NCI-H2227 (cell line): ENCODE results near the gene SPINK5.

Experiments
- DNase-seq: peaks from one replicate; lab custom pipeline; 2025; ENCODE audit not compliant: unreplicated experiment; lab: John Stamatoyannopoulos, UW

The SPINK5 gene

DNA sequence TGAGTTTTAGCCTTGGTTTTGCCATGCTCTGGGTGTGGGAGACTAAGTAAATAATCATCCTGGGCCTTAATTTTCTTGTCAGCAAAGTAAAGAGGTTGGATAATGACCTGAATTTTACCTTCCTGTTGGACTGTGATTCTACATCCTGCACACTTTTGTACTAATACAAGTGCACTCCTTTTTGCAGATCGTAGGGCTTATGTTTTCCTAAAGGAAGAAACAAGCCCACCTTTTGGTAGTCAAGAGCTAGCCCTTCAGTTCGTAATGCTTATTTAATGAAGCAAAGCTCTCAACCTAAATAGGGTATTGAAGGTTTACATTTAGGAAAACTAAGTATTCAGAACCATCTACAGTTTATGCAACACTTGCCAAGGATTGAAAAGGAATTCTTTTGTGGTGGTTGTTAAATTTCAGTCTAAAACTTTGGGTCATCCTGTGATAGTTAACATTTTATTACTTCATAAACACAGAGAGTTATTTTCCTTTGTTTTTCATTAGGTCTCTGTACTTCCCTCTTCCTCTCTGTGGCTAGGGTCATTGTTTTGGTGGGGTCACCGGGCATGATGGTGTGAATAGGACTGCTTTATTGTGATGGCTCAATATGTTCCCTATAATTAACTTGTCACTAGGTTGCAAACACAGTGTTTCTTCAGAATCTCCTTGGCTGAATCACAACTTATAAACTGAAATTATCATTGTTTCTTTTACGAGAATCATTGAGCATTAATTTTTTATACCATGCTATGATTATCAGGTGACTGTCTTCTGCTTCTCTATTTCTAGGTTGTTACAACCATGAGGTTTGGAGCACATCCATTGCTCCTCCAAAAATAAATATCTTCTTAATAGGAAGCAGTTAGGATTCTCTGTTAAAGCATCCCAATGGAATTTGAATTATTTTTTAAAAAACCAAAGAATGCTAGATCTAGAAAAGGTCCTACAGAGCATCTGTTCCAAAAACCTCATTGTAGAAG is 28.5 kb downstream of the SPINK5 start:
- DNase-seq, result peak; percentile 17

DNA sequence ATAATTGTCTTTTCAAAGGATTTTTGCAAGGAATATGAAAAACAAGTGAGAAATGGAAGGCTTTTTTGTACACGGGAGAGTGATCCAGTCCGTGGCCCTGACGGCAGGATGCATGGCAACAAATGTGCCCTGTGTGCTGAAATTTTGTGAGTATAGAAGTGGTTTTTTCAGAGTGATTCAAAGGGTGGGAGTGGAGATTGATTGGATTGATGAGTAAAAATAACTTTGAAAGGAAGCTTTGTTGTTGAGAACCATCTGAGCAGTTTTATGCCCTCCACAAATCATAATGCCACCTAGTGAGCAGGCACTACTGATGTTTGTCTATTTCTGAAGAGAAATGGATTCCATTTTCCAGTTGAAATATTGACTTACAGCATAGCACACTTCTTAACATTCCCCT is 30.6 kb downstream of the SPINK5 start:
- DNase-seq, result no peak

DNA sequence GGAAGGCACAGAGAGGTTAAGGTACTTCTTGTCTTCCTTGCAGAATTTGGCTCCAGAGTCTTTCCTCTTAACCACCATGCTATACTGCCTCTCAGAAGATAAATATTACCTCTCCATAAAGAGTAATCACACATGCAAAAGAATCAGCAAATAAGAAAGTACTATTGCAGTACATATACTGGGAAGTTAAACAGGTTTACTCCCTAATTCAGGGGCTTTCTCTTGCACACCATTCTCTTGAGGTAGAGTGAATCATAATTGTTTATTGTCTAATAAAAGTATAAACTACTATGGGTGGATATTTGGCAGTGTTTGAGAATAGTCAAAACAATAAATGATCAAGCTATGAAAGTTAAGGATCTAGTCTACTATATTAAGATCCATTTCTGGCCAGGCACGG is 40.4 kb downstream of the SPINK5 start:
- no peak for DNase-seq

DNA sequence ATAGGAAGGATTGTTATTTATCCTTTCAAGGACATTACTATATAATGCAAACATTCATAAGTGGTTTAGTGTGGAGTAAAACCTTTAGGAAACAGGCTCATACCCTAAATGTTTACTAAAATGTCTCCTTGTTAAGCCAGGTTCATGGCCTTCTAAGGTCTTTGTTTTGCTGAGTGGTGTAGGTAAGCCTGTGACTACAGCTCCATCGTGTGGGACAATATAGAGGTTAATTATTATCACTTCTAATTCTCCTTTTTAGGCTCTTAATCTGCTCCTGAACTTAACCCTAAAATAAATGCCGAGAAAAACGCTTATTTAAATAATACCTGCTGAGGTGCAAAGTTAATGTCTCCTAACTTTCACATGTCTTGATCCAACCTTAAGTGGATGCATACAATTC is 43.8 kb downstream of the SPINK5 start:
- DNase-seq, result no peak

DNA sequence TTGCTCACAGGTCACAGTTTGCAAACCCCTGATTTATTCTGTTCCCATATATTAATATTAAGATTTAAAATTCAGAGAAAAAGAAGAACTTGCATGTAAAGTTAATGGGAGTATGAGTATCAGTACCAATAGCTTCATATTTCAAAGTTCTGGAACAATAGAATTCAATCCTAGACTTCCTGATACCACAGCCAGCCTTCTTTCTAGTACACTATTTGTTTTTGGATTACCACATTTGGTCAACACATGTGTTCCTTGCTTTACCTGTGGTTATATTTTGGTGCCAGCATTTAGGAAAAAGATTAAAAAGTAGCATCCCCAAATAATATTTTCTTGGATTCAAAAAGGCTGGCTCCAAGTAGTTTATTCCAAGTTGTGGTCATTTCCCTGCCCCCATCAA is 49.5 kb downstream of the SPINK5 start:
- DNase-seq, result no peak

DNA sequence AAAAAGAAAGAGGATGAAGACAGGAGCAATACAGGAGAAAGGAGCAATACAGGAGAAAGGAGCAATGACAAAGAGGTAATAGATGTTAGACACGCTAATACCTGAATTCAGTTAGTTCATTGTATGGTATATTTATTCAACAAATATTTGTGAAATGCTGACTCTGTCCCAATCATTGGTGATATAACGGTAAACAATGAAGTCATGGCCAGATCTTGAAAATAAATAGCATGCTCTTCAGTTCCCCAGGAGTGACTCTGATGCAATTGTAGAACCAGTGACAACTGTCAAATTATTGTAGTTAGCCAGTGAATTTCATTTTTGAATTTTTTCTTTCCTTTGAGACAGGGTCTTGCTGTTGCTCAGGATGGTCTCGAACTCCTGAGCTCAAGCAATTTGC is 56.5 kb downstream of the SPINK5 start:
- DNase-seq, result no peak

DNA sequence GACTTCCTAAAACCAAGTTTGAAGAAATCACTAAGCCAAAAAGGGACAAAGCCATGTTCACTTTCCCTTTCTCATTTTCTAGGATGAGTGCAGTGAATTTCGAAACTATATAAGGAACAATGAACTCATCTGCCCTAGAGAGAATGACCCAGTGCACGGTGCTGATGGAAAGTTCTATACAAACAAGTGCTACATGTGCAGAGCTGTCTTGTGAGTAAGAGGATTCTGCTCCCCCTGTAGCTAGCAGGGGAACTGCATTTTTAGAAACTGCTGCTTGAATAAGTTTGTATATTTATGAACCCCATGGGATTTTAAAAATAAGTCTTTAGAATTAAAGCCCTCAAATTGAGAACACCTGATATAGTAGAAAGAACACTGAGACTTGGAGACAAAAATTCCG is 61.9 kb downstream of the SPINK5 start:
- DNase-seq, result no peak

DNA sequence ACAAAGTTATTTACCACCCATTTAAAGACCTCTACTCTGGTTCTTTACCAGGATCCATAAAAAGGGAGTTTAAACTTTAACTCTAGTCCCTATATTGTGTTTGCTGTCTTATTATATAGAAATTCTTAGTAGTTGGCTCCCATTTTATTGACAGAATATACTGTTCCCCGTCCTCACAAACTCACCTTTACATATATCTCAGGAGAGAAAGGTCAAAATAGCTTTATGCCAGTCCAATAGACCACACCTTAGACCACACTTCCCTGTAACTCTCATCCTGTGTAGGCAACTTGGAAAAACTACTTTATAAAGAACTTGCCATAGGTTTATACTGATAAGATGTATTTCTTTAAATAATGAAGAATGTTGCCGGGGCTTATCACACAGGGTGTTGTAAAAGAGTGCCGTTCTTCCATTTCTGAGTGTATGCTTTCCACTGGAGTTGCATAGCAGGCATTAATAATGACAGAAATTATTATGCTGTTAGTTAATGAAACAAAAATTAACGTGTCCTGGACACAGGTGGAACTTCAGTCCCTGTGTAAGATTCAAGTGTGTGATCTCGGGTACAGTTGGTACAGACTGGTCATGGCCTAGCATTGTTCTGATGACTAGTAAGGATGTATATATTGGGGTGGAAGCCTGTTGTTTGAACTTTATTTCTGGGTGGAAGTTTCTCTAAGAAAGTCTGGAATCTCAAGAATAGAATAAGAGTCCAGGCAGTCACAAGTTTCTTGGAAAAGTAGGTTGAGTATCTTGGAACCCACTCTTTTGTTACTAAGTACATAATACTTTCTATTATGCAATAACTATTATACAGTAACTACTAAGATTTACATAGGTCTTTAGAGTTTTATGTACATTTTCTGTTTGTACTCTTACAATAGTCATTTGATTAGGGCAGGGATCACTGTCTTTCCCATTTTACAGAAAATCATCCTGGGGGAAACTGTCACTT is 71.6 kb downstream of the SPINK5 start:
- DNase-seq, result no peak

DNA sequence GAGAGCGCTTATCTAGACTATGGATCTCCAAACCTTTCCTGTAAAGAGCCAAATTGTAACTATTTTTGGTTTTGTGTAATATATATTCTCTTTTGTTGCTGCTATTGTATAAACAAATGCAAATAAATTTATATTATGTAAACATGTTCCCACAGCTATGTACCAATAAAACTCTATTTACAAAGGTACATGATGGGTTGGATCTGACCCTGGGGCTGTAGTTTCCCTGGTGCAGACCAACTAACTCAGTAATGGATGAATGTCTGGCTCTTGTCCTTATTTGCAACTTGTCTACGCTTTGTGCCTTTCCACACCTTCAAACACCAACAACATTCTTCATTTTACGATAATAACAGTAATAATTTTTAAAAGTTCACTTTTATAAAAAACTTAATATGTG is 77.1 kb downstream of the SPINK5 start:
- no peak for DNase-seq

DNA sequence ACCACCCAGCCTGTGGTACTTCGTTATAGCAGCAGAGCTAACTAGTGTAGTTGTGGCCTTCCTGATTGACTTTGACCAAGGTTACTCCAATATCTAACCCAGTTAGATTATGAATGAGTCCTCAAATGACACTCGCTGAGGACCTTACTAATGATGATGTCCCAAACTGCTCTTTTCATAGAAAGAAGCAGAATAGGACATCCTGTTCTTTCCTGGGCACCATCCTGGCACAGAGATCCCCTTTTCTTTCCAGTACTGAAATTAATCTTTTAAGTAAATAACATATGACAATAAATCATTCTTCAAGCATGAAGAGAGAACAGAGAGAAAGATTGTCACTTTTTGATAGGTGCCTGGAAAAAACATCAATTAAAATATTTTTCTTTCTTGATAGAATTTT is 77.9 kb downstream of the SPINK5 start:
- no peak for DNase-seq

DNA sequence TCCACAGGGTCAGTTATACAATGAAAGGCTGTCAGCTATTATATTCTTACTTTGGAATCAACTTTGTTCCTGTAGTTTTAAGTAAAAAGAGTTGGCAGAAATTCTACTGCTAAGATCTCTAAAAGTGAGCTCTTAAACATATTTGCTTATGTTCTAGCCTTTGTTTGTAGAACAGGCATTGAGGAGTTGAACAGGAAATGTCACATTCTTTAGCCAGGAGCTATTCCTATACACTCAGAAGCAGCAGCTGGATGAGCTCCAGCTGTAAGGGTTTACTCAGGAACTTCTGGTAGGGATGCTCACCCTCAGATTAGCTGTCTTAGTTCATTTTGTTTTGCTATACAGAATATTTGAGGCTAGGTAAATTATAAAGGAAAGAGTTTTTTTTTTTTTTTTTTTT is 82.1 kb downstream of the SPINK5 start:
- DNase-seq, result no peak

DNA sequence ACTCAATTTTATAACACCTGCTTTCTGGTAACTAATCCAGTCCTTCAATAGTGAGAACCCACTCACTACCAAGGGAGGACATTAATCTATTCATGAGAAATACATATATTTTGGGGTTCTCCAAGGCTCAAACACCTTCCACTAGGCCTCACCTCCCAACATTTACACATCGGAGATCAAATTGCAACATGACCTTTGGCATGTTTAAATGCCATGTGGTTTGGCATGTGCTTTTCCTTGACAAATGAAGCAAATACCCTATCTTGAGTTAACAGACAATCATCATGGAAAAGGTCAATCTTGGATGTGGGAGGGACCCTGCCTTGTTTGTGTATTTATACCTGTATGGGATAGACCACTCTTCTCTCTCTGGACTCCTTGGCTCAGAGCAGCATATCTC is 82.7 kb downstream of the SPINK5 start:
- no peak for DNase-seq

DNA sequence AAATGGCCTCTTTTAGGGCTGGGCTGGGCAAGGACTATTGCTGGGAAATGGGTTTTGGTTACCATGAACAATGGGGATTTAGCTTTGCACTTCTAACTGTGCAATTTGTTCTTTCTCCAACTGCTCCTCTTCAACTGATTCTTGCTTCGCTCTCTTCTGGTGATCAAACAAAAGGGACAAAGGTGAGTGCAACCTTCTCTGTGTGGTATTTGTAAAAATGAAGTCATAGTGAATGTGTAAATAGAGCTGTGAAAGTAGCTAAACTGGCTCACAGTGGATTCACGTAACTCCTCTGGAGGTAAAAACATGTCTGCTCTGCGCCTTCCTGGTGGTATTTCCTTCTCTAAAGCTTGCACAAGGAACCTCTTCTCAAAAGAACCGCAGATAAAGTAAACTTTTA is 83.6 kb downstream of the SPINK5 start:
- DNase-seq, result no peak

DNA sequence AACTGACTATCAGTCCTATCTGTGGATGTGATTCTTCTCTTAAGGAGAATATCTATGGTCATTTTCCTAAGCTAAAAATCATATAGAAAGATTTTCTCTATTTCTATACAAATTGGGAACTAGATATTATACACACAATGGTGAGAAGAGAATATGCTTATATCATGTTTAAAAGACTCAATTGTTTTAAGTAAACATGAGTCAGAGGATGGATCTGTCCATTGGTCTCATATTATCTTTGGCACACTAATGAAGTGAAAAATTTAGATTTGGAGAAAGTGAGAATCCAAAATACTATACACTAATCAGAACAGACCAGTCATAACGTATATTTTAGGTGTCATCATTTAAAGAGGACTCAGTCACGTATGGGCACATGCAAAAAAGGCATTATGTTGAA is 88.1 kb downstream of the SPINK5 start:
- no peak for DNase-seq

DNA sequence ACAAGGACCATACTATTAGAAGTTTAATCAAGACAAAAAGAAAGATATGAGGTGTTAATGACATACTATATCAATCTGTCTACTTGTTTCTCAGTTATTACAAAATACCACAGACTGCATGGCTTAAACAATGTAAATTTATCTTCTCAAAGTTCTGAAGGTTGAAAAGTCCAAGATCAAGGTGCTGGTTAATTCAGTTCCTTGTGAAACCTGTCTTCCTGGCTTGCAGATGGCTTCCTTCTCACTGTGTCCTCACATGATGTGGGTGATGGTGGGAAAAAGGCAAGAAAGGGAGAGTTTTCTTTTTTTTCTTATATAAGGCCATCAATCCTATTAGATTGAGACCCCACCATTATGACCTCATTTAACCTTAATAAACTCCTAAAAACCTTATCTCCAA is 89.0 kb downstream of the SPINK5 start:
- no peak for DNase-seq

DNA sequence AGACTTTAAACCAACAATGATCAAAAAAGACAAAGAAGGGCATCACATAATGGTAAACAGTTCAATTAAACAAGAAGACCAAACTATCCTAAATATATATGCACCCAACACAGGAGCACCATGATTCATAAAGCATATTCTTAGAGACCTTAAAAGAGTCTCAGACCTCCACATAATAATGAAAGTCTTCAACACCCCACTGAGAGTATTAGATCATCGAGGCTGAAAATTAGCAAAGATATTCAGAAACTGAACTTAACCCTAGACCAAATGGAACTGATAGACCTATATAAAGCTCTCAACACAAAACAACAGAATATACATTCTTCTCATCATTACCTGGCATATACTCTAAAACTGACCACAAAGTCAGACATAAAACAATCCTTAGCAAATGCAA is 92.8 kb downstream of the SPINK5 start:
- no peak for DNase-seq

DNA sequence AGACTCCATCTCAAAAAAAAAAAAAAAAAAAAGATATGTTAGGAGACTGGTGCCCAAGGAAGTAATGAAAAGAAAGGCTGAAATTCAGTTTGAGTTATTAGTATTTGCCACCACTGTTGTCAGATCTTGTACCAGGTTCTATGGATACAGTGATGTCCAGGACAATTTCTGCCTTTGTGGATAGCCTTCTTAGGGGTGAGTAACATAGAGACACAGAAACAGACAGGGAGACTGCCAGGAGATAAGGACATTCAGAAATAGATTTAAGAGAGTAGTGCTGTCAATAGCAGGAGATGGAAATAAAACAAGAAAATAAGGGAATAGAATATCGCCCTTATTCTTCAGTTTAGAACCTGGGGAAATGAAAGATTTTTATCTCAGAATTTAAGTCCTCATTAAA is 98.3 kb downstream of the SPINK5 start:
- no peak for DNase-seq

DNA sequence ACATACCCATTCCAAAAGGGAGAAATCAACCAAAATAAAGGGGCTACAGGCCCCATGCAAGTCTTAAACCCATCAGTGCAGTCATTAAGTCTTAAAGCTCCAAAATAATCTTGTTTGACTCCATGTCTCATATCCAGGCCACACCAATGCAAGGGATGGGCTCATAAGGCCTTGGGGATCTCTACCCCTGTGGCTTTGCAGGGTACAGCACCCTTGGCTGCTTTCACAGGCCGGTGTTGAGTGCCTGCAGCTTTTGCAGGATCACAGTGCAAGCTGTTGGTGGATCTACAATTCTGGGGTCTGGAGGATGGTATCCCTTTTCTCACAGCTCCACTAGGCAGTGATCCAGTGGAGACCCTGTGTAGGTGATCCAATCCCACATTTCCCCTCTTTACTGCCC is 99.6 kb downstream of the SPINK5 start:
- DNase-seq, result no peak

DNA sequence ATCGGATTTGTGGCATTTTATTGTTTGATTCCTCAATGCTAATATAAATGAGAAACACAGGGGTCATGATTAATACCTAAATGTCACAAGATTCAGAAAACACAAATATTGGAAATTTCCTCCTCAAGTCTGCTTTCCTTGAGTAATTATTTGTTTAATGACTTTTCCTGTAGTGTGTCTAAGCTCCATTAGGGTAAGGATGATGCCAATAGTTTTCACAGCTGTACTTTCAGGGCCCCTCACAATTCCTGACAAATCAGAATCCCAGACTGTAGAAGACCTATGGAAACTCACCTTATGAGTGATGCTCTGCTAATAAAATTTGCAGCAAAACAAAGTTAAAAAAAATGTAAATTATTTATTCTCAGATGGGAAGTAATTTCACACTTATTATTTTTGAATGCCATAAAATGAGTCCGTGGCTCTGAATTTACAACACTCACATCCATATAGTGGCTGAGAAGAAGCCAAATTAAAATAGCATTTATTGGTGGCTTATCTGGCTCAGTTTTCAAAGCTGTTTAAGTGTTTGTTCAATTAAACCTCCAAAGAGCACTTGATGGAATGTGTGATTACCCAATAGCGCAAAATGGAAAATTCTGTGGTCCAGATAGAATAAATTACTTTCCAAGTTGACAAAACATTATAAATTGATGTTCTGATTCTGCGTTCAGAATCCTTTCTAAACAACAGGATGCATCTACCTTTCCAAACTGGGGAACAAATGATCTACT is 102.9 kb downstream of the SPINK5 start:
- no peak for DNase-seq

DNA sequence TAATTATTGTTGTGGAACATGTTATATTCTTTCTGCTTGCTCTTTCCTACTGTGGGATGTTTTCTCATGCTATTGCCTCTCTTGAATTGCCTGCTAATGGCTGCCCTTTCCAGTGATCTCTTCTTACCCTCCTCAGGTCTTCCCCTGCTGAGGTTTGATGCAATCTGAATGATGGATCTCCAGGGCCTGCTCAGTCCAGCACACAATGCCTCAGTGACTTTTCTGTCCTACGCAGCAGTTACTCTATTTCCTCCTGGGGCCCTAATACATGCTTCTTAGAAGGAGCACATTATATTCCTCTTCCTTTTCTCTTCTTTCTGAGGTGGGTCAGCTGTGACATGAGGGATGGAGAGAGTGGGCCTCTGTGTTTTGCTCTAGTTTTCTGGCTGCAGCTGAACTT is 104.5 kb downstream of the SPINK5 start, which contains the start of gene SPINK14:
Gene SPINK14, plus strand, starts transcription at position 301 of the 400 bp plus-strand sequence. CDS start 1,187 bp downstream, outside the sequence.
- DNase-seq, result no peak

DNA sequence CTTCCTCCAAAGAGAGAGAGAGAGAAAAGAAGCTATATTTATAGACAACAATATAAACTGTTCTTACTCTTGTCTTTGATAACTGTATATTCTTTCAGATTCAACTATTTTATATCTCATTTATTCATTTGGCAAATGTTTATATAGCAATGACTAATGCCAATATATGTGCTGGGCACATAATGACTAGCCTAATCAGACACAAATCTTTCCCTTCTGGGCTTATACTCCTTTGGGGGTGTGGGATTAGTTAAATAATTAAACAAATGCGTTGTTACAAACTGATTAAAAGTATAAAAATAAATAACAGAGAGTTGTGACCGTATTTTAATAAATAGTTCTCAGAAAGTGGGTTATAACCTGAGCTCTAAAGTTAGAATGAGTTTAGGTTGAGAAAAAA is 108.6 kb downstream of the SPINK5 start:
- no peak for DNase-seq
